OCI-LY3 (cell line): ENCODE measurements around the gene CUX1.

Experiments
- EZH2phosphoT487 ChIP-seq: fragments of 200-600 bp; shearing (Covaris generic); IDR thresholded peaks from 2 replicates; pipeline ENCODE4 v1.6.1; 2018; ENCODE audit warnings: antibody characterized with exemption, mixed run types, low read depth
- TF ChIP-seq, protein P1 (sequence below): fragments of 200-600, 300-600 bp; sonication (generic); IDR thresholded peaks from 2 replicates; pipeline ENCODE4 v1.5.1; 2014; ENCODE audit warnings: antibody characterized with exemption, low read length, low read depth

DNA sequence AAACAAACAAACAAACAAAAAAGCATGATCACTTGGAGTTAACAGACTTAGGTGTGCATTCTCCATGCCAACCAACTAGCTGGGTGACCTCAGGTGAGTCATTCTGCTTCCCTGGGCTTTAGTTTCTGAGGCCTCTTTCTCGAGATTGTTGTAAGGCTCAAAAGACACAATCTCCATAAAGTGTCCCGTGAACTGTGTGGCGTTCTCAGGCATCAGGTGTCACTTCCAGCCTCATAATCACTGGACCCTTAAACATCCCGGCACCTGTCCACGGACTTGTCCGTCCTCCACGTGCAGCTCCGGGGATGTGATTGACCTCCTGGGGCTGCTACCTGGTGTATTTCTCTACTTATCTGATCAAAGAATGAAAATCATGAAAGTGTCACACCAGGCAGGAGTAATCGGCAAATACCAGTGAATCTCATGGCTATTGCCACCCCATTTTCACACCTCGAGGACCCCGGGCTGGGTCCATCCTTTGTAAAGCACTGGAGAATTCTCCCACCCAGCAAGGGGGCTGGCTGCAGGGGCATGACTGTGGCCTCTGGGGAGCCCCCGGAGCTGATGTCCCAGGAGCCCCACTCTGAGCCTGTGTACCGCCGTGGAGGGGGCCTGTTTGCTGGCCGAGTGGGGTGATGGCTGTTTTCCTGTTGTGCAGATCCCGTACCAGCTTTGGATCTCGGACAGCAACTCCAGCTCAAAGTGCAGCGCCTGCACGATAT, 279.4 kb downstream of the CUX1 start:
- TF ChIP-seq, protein P1, sequence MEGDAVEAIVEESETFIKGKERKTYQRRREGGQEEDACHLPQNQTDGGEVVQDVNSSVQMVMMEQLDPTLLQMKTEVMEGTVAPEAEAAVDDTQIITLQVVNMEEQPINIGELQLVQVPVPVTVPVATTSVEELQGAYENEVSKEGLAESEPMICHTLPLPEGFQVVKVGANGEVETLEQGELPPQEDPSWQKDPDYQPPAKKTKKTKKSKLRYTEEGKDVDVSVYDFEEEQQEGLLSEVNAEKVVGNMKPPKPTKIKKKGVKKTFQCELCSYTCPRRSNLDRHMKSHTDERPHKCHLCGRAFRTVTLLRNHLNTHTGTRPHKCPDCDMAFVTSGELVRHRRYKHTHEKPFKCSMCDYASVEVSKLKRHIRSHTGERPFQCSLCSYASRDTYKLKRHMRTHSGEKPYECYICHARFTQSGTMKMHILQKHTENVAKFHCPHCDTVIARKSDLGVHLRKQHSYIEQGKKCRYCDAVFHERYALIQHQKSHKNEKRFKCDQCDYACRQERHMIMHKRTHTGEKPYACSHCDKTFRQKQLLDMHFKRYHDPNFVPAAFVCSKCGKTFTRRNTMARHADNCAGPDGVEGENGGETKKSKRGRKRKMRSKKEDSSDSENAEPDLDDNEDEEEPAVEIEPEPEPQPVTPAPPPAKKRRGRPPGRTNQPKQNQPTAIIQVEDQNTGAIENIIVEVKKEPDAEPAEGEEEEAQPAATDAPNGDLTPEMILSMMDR, result no peak
- TF ChIP-seq EZH2phosphoT487, result no peak
